ENCODE results near the gene SLC8A1. TPM values are rescaled to one million over a fixed set of nuclear protein-coding genes. Genes with fewer than 3 reads are reported as not detected.
A peak's percentile ranks its signal among the peaks of the same experiment; 100 is the strongest.

Gene SLC8A1
- total and polyA plus RNA-seq, 2 donors from 2014 or later: 12.9 to 33.9 TPM

DNA sequence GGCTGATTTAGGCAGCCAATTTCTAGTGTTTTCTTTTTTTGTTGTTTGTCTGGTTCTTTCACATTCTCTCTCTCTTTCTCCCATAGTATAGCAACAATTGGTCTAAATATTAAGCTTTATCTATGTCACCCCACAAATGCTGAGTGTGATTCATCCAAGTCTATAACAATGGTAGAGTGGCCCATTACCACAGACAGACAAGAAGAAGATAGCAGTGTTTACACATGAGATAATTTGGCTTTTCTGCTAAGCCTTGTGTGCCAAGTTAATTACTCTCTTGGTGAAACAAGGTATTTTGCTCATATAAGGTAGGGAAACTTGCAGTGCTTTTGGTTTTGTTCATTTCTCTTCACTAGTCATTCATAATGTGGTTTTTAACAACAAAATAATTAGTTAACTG lies 166.5 kb downstream of the SLC8A1 start:
- no peak for FAIRE-seq

DNA sequence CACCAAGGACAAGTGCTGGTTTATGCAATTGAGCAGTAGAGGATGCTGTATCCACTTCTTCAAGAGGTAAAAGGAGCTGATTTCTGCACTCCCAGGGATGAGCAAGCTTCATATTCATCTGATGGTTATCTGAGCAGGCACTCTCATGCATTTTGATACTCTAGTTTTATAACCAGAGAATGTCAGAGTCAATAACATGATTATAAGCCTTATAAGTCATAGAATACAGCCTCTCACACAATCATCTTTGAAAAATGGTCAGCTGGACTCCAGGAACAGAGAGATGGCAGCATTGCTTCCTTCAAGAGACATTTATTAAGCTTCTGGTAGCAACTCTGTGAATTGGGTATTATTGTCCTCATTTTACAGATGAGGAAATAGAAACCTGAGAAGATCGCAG lies 167.1 kb downstream of the SLC8A1 start:
- Histone ChIP-seq H3K27ac (ENCODE audit: low read depth in 2 of 2, low read length in 2 of 2) (no peak overlapping the region), H3K9me3 (ENCODE audit: control insufficient read depth in 2 of 3, insufficient read depth in 1 of 3, low read length in 3 of 3) (no peaks in the 10 kb centered on the region), H3K4me1 (ENCODE audit: control insufficient read depth in 2 of 3, insufficient read depth in 2 of 3, low read depth in 1 of 3, low read length in 3 of 3) (peaks cover 0 to 6% (median 3%) of the 10 kb centered on the region in 3 donors), H3K36me3 (ENCODE audit: control insufficient read depth in 2 of 3, insufficient read depth in 3 of 3, low read length in 3 of 3) (no peaks in the 10 kb centered on the region), H3K4me3 (ENCODE audit: low read length in 3 of 3) (no peak overlapping the region), H3K9ac (ENCODE audit: low read length in 3 of 3) (no peak overlapping the region), H3K27me3 (ENCODE audit: control insufficient read depth, insufficient read depth, low read length) (no peaks in the 10 kb centered on the region)
- intact Hi-C loops (cut with DNase I): no loop called here
- DNase-seq (no peak), FAIRE-seq (no peak)
- TF ChIP-seq, protein P1, sequence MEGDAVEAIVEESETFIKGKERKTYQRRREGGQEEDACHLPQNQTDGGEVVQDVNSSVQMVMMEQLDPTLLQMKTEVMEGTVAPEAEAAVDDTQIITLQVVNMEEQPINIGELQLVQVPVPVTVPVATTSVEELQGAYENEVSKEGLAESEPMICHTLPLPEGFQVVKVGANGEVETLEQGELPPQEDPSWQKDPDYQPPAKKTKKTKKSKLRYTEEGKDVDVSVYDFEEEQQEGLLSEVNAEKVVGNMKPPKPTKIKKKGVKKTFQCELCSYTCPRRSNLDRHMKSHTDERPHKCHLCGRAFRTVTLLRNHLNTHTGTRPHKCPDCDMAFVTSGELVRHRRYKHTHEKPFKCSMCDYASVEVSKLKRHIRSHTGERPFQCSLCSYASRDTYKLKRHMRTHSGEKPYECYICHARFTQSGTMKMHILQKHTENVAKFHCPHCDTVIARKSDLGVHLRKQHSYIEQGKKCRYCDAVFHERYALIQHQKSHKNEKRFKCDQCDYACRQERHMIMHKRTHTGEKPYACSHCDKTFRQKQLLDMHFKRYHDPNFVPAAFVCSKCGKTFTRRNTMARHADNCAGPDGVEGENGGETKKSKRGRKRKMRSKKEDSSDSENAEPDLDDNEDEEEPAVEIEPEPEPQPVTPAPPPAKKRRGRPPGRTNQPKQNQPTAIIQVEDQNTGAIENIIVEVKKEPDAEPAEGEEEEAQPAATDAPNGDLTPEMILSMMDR (IDR thresholded peaks at IDR 0.05; ENCODE audit: borderline replicate concordance, extremely low read depth, insufficient read depth): no peak

More for the DNA sequence above, 166.5 kb downstream of the SLC8A1 start:
- Histone ChIP-seq H3K4me1 (ENCODE audit: control insufficient read depth in 2 of 3, insufficient read depth in 2 of 3, low read depth in 1 of 3, low read length in 3 of 3) (peaks cover 0 to 6% (median 3%) of the 10 kb centered on the region in 3 donors), H3K27ac (ENCODE audit: low read depth in 2 of 2, low read length in 2 of 2) (no peak overlapping the region), H3K27me3 (ENCODE audit: control insufficient read depth, insufficient read depth, low read length) (no peaks in the 10 kb centered on the region), H3K9me3 (ENCODE audit: control insufficient read depth in 2 of 3, insufficient read depth in 1 of 3, low read length in 3 of 3) (no peaks in the 10 kb centered on the region), H3K9ac (ENCODE audit: low read length in 3 of 3) (no peak overlapping the region), H3K36me3 (ENCODE audit: control insufficient read depth in 2 of 3, insufficient read depth in 3 of 3, low read length in 3 of 3) (no peaks in the 10 kb centered on the region), H3K4me3 (ENCODE audit: low read length in 3 of 3) (no peak overlapping the region)
- DNase-seq: no peak
- intact Hi-C loops (cut with DNase I): no loop called here
- TF ChIP-seq, protein P1 (IDR thresholded peaks at IDR 0.05; ENCODE audit: borderline replicate concordance, extremely low read depth, insufficient read depth): no peak

DNA sequence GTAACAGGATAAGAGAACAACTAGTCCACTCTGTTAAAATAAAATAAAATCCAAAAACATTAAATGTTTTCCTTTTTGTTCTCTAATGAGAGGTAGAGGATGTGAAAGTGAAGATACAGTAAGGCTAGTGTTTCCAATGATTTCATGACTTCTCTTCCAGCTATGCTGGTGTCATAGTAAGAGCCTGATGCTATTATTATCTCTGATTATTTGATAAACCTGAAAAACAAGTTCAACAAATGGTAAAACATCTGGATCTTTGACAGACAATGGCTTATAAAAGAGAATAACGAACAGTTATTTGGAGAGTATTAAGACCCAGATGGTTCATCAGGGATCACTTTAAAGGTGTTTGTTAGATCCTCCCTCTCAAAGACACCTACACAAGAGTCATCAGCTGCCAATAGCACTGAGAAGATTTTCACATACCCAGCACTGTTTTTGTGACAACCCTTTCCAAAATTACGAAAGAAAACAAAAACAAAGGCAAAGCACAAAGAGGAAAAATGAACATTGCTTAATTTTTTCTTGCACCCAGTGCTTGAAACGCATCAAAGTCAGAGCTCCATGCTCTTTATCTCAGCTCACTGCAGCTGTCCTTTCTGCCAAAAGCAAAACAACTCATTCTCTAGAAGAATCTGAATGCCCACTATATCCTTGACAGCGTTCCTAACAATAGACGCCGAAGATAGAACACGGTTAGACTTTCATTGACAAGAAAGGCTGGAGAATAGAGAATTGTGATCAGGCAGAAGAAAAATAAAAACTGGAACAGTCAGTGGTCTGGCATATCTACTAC lies 168.6 kb downstream of the SLC8A1 start:
- FAIRE-seq (no peak), DNase-seq (no peak)
- no peak overlapping the region for H3K4me3 ChIP-seq (ENCODE audit: low read length in 3 of 3)
- peaks cover 0 to 6% (median 3%) of the 10 kb centered on the region in 3 donors for H3K4me1 ChIP-seq (ENCODE audit: control insufficient read depth in 2 of 3, insufficient read depth in 2 of 3, low read depth in 1 of 3, low read length in 3 of 3)
- no peaks in the 10 kb centered on the region for H3K36me3 ChIP-seq (ENCODE audit: control insufficient read depth in 2 of 3, insufficient read depth in 3 of 3, low read length in 3 of 3)
- no peak overlapping the region for H3K9ac ChIP-seq (ENCODE audit: low read length in 3 of 3)
- peak overlapping the region in 1 of 2 donors; percentile 24 for H3K27ac ChIP-seq (ENCODE audit: low read depth in 2 of 2, low read length in 2 of 2)
- H3K9me3 ChIP-seq (ENCODE audit: control insufficient read depth in 2 of 3, insufficient read depth in 1 of 3, low read length in 3 of 3): no peaks in the 10 kb centered on the region
- TF ChIP-seq, protein P1 (IDR thresholded peaks at IDR 0.05; ENCODE audit: borderline replicate concordance, extremely low read depth, insufficient read depth): no peak
- H3K27me3 ChIP-seq (ENCODE audit: control insufficient read depth, insufficient read depth, low read length): no peaks in the 10 kb centered on the region
- intact Hi-C loops (cut with DNase I): no loop called here

Data from kidney (tissue), 14 donors.